H1 (cell line): ENCODE measurements around the gene RNASE7. TPM values are rescaled to one million over a fixed set of nuclear protein-coding genes. Genes with fewer than 3 reads are reported as not detected.

Experiments used
- ATF3 ChIP-seq: IDR thresholded peaks from 2 replicates; pipeline ENCODE4 v1.6.1; 2011; ENCODE audit warnings: low read depth, mild to moderate bottlenecking, low read length; ENCODE audit not compliant: insufficient read depth
- CHD7 ChIP-seq: fragments of 300-600 bp; sonication (generic); IDR thresholded peaks from 2 replicates; pipeline ENCODE4 v1.7.1; 2012; ENCODE audit warnings: low read length, moderate library complexity, mild to moderate bottlenecking, inconsistent platforms; ENCODE audit not compliant: insufficient replicate concordance
- CREB1 ChIP-seq: IDR thresholded peaks from 2 replicates; pipeline ENCODE4 v1.6.1; 2012; ENCODE audit warnings: inconsistent platforms
- GTF2F1 ChIP-seq: IDR thresholded peaks from 2 replicates; pipeline ENCODE4 v1.6.1; 2012; ENCODE audit warnings: low read depth, low read length, improper control_type of control experiment, borderline replicate concordance
- MAX ChIP-seq: IDR thresholded peaks from 2 replicates; pipeline ENCODE4 v1.6.1; 2012; ENCODE audit warnings: inconsistent platforms
- NANOG ChIP-seq: IDR thresholded peaks from 2 replicates; pipeline ENCODE4 v1.6.1; 2011; ENCODE audit warnings: low read length, low read depth, mild to moderate bottlenecking, inconsistent platforms; ENCODE audit not compliant: insufficient read depth, poor library complexity, severe bottlenecking
- POU5F1 ChIP-seq: IDR thresholded peaks from 2 replicates; pipeline ENCODE4 v1.6.1; 2011; ENCODE audit warnings: low read depth, mild to moderate bottlenecking, low read length, moderate library complexity
- SP2 ChIP-seq: IDR thresholded peaks from 2 replicates; pipeline ENCODE4 v1.6.1; 2012; ENCODE audit warnings: mild to moderate bottlenecking, low read length, inconsistent platforms
- SP4 ChIP-seq: IDR thresholded peaks from 2 replicates; pipeline ENCODE4 v1.6.1; 2012; ENCODE audit warnings: low read length, inconsistent platforms
- TAF7 ChIP-seq: optimal IDR thresholded peaks from 2 replicates; pipeline ENCODE3; 2011; ENCODE audit warnings: low read depth, mild to moderate bottlenecking, inconsistent platforms, low read length, moderate library complexity, borderline replicate concordance
- YY1 ChIP-seq: IDR thresholded peaks from 2 replicates; pipeline ENCODE4 v1.6.1; 2011; ENCODE audit warnings: low read depth, mild to moderate bottlenecking, low read length
- polyA plus RNA-seq, 7 experiments: library from polyadenylated mRNA; depleted of rRNA in 3 of 7; stranded (reverse) in 5 of 7; unstranded in 2 of 7; fragments of >200 nt in 5 of 7; fragments of 200-250 nt in 2 of 7; gene quantifications; 1 replicate in 5 of 7; 2 replicates in 1 of 7; 4 replicates in 1 of 7; pipeline versions ENCODE4 v1.2.1 to v1.2.3, GENCODE V29; 2011 to 2013; ENCODE audit warnings: missing spikeins in 2 of 7, mixed read lengths in 2 of 7
- total RNA-seq: library from RNA; stranded (reverse); fragmentation: NEBNext Ultra II Directional; extraction: Animal tissue kit (Norgen Biotek cat#: 25700); gene quantifications from 2 replicates; pipeline ENCODE4 v1.2.1, GENCODE V29; 2021

RNASE7 gene
- total and polyA plus RNA-seq, 2 of the 8 experiments (the other 6 are each of a cell fraction or from before 2014, with no cell fraction given) = not detected

GRCh38 chr14:21070610-21071224, 28.6 kb downstream of the RNASE7 start (continued):
- TF ChIP-seq CHD7 (no peak), MAX (no peak), POU5F1 (no peak), CREB1 (no peak), TAF7 (no peak), SP4 (no peak), GTF2F1 (no peak), YY1 (peak; percentile 42; the same call in 1 of the 2 replicates), SP2 (no peak), NANOG (no peak), ATF3 (no peak)
